GM12875 (cell line): Measurements from ENCODE around the gene RADIL.
"Not testable (repeated sequence)": the region's sequence is repeated elsewhere in the genome, so short reads cannot be mapped to it uniquely, and the experiment has no call there.

Experiments used
- H3K4me3 ChIP-seq: one replicate; pipeline ENCODE4 v1.5.1; 2011; ENCODE audit warnings: low read depth, low read length, control low read depth
- CTCF ChIP-seq: IDR thresholded peaks from 2 replicates; pipeline ENCODE4 v1.5.1; 2011; ENCODE audit warnings: low read depth, mild to moderate bottlenecking, control low read depth, inconsistent platforms, low read length, moderate library complexity, borderline replicate concordance; ENCODE audit not compliant: insufficient read depth

RADIL gene

GRCh38 chr7:4805984-4806300 lies 77.6 kb downstream of the RADIL start:
- no peak overlapping the region for H3K4me3 ChIP-seq
- TF ChIP-seq CTCF: no peak

- no peak overlapping the region for H3K4me3 ChIP-seq
- no peak for TF ChIP-seq CTCF
Observed at GRCh38 chr7:4805110-4805983, 78.2 kb downstream of the RADIL start.

GRCh38 chr7:4803397-4804241 lies 79.9 kb downstream of the RADIL start:
- H3K4me3 ChIP-seq: no peak overlapping the region
- no peak for TF ChIP-seq CTCF

GRCh38 chr7:4802577-4802976 lies 80.9 kb downstream of the RADIL start:
- H3K4me3 ChIP-seq: not testable (repeated sequence)

- no peak for TF ChIP-seq CTCF
- H3K4me3 ChIP-seq: no peak overlapping the region
Observed at GRCh38 chr7:4801839-4802231, 81.7 kb downstream of the RADIL start.

GRCh38 chr7:4800926-4801838 lies 82.3 kb downstream of the RADIL start:
- no peak for TF ChIP-seq CTCF
- no peak overlapping the region for H3K4me3 ChIP-seq

- no peak overlapping the region for H3K4me3 ChIP-seq
- no peak for TF ChIP-seq CTCF
Observed at GRCh38 chr7:4800487-4800886, 83.0 kb downstream of the RADIL start.
